Rectal smooth muscle tissue (tissue), 1 donor: Measurements from ENCODE around the gene PLEKHA8.
A peak's percentile ranks its signal among the peaks of the same experiment; 100 is the strongest.

Source experiments
- H3K27ac ChIP-seq: one replicate; pipeline ENCODE4 v1.7.0; 2013; ENCODE audit warnings: low read depth, low read length, inconsistent platforms
- H3K27me3 ChIP-seq: one replicate; pipeline ENCODE4 v1.7.0; 2013; ENCODE audit warnings: low read length; ENCODE audit not compliant: control insufficient read depth, insufficient read depth
- H3K36me3 ChIP-seq: one replicate; pipeline ENCODE4 v1.7.0; 2013; ENCODE audit warnings: low read length; ENCODE audit not compliant: control insufficient read depth, insufficient read depth
- H3K4me1 ChIP-seq: one replicate; pipeline ENCODE4 v1.7.0; 2013; ENCODE audit warnings: low read length; ENCODE audit not compliant: control insufficient read depth, insufficient read depth
- H3K4me3 ChIP-seq: one replicate; pipeline ENCODE4 v1.7.0; 2013; ENCODE audit warnings: low read length
- H3K9ac ChIP-seq: one replicate; pipeline ENCODE4 v1.7.0; 2013; ENCODE audit warnings: low read length

The PLEKHA8 gene, protein sequence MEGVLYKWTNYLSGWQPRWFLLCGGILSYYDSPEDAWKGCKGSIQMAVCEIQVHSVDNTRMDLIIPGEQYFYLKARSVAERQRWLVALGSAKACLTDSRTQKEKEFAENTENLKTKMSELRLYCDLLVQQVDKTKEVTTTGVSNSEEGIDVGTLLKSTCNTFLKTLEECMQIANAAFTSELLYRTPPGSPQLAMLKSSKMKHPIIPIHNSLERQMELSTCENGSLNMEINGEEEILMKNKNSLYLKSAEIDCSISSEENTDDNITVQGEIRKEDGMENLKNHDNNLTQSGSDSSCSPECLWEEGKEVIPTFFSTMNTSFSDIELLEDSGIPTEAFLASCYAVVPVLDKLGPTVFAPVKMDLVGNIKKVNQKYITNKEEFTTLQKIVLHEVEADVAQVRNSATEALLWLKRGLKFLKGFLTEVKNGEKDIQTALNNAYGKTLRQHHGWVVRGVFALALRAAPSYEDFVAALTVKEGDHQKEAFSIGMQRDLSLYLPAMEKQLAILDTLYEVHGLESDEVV

DNA sequence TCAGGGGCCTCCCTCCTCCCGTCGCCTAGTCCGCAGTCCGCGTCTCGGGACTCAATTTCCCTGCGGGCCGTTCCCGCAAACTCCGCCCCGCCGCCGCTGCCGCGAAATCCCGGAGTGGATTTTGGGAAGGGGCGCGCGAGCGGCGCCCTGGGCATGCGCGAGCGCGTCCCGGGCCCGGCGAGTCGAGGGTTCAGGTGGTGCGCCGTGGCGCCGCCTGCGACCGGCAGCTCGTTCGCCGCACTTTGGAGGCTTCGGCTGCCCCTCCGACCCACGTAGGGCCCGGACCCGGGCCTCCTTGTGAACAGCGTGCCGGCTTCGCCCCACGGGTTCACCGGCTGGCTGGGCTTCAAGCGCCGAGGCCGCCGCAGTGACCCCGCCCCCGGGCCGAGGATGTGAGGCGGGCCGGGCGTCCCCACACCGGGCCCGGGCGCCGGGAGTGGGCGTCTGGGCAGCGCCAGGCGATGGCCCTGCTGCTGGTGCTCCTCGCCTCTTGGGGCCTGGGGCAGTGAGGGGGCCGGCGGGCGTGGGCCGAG is at the start of gene PLEKHA8:
Gene PLEKHA8 (plus strand): TSS at position 197 of the 533 bp plus-strand sequence. CDS start 351 bp downstream, outside the sequence.
- H3K9ac ChIP-seq: peak within 1 kb of the TSS; percentile 59
- H3K27ac ChIP-seq: peak within 1 kb of the TSS; percentile 78
- H3K36me3 ChIP-seq: no peaks in the 10 kb centered on the region
- peaks cover 11% of the 10 kb centered on the region for H3K4me1 ChIP-seq
- peak within 1 kb of the TSS; percentile 77 for H3K4me3 ChIP-seq
- H3K27me3 ChIP-seq: no peaks in the 10 kb centered on the region

DNA sequence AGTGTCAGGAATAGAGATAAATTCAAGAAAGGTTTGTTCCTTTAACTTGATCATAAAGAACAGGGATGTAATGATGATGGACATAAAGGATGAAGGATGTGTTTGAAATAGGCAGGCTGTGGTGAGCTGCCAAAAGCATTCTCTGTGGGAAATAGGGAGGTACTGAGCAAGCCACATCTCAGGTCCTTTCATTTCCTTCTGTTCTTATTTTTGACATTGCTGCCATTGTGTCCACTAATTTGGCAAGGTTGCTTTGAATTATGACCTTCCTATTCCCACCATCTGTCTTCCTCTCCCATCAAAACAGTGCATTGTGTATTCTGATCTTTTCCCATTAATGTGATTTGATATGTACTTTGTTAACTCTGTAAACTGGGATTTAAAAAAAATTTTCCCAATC is 48.1 kb upstream of the PLEKHA8 start:
- peaks cover 8% of the 10 kb centered on the region for H3K4me1 ChIP-seq
- H3K36me3 ChIP-seq: no peaks in the 10 kb centered on the region
- no peak overlapping the region for H3K27ac ChIP-seq
- H3K4me3 ChIP-seq: no peak overlapping the region
- no peaks in the 10 kb centered on the region for H3K27me3 ChIP-seq
- H3K9ac ChIP-seq: no peak overlapping the region

DNA sequence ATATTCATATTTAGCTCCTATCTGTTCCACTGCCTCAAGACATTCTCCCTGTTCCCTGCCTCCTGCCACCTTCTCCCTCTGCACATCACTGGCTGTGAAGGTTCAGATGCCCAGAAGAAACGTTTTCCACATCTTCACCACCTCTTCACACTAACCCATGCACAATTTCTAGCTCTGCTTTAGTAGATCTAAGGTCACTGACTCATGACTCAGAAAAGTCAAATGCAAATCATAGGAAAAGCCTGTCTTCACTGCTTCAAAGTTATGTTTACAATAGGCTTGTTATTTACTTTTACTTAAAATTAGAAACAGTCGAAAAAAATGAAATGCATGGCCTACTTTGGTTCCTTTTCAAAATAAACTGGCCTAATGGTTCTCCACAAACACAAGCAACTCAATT is 41.1 kb upstream of the PLEKHA8 start:
- Histone ChIP-seq H3K4me1 (peaks cover 3% of the 10 kb centered on the region), H3K27me3 (no peaks in the 10 kb centered on the region), H3K4me3 (no peak overlapping the region), H3K36me3 (no peaks in the 10 kb centered on the region), H3K9ac (no peak overlapping the region), H3K27ac (no peak overlapping the region)

DNA sequence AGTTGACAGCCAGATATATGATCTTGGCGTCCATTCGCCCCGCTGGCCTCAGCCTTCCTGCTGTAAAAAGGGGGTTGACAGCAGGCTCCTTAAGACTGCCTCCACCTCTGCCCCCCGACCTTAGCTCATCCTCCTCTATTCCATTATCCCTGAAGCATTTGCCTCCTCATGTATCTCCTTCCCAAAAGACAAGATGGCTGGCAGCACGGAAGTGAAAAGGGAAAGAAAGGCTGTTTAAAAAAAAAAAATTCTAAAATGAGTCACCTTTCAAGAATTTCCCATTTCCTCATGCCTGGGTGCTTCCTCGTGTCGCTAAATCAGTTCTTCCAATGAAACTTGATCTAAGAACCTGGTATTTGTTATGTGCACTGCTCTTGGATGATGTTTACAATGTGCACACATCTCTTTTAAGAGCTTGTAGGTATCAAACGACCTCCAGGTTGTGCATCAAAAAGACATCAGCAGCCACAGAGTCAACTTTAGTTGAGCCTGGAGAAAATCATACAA is 40.3 kb upstream of the PLEKHA8 start:
- Histone ChIP-seq H3K4me1 (peaks cover 3% of the 10 kb centered on the region), H3K4me3 (peak overlapping the region; percentile 89), H3K27ac (peak overlapping the region; percentile 82), H3K9ac (no peak overlapping the region), H3K27me3 (no peaks in the 10 kb centered on the region), H3K36me3 (no peaks in the 10 kb centered on the region)

DNA sequence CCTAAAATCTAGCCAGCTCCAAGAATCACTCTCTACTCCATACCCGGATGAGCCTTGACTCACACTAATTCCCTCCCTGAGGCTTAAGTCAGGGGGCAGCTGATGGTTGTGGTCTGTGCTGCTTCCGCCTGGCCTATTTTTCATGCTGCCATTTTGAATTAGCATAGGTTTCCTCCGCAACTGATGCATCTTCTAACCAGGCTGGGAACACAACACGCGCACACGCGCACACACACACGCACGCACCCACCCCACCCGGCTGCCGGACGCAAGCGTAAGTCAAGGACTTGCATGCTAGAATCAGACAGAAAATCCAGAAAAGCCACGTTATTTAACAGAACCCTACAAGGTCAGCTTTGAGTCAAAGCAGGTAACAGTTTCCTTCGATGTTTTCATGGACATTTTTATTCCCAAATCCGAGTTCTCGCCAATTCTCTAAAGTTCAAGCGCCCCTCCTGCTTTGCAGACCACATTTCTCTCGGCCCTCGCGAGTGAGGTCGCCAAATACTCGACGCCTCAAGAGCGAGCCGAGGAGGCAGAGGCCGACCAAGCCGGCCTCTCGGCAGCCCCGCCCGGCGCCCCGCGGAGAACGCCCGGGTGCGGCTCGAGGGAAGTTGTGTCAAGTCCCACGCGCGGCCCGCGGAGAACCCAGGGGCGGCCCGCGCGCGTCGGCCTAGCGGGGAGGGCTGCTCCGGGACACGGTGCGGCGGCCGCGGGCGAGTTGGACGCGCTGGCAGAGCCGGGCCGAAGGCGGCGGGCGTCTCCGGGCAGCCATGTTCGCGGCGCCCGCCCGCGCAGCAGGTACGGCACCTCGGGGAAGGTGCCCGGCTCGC is 39.6 kb upstream of the PLEKHA8 start:
- Histone ChIP-seq H3K36me3 (no peaks in the 10 kb centered on the region), H3K4me3 (peak overlapping the region; percentile 89), H3K4me1 (peaks cover 3% of the 10 kb centered on the region), H3K9ac (no peak overlapping the region), H3K27ac (peak overlapping the region; percentile 82), H3K27me3 (no peaks in the 10 kb centered on the region)

DNA sequence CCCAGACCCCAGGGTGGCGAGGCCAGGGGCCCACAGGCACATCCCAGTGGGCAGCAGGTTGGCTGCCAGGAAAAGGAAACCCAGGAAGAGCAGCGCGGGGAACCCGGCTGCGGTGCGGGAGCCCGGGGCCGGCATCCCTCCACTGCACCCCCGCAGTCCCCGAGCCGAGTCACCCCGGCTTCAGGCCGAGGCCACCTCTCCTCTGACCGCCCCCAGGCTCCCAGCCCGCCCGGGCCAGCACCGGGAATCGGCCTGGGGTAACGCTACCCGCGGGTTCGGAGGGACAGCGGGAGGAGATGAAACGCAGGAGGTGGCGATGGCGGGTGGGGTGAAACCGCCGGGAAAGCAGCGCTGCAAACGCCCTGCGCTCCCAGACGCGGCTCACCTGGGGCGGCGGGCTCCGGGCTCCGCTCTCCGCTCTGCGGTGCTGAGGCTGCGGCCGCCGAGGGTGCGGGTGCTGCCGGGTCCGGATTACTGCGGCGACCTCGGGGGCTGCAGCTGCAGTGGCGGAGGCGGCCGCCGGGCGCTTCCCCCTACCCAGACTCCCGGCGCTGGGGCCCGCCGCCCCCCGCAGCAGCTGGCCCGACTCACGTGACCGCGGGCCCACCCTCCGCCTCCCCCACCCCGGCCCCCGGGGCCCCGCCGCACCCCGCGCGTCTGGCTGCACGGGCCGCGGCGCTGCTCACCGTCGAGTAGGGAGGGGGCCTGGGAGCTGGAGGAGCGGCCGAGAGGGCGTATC is 38.8 kb upstream of the PLEKHA8 start, which contains the start of gene SCRN1:
Gene SCRN1 (minus strand): TSS at position 545 of the 739 bp plus-strand sequence. CDS start 20,734 bp downstream, outside the sequence.
- Histone ChIP-seq H3K27me3 (no peaks in the 10 kb centered on the region), H3K4me3 (peak within 1 kb of the TSS; percentile 89), H3K9ac (peak within 1 kb of the TSS; percentile 26), H3K27ac (peak within 1 kb of the TSS; percentile 82), H3K4me1 (peaks cover 3% of the 10 kb centered on the region), H3K36me3 (no peaks in the 10 kb centered on the region)

DNA sequence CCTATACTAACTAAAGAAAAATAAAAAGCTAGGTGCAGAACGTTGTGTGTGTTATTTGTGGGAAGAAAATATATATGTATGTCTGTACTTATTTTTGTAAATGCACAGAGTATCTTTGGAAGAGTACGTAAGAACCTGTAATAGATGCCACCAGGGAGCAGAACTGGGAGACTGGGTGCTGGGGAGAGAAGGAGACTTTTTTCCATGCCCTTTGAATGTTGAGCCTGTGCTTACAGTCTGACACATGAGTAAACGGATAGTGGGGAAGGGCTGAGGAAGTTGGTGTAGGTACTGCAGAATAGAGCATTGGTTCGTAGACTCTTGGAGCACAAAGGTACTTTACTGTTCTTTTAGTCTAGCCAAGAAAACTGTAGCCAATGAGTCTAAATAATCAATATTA is 37.3 kb upstream of the PLEKHA8 start:
- Histone ChIP-seq H3K9ac (no peak overlapping the region), H3K27me3 (no peaks in the 10 kb centered on the region), H3K27ac (no peak overlapping the region), H3K36me3 (no peaks in the 10 kb centered on the region), H3K4me3 (no peak overlapping the region), H3K4me1 (peaks cover 3% of the 10 kb centered on the region)

DNA sequence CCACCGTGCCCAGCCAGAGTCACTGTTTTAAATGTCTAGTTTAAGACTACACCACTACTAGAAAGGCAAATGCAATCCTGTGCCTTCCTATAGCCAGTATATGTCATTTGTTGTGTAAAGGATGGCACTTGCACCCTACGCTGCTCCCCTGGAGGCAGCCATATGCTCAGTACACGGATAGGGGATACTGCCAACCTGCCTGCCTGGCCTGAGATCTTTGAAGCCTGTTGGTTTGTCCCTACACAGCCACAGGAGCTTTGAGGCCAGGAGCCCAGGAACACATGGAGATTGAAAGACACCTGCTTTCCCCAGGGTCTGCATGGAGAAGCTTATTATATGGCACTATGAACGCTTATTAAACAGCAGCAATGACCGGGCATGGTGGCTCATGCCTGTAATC is 36.3 kb upstream of the PLEKHA8 start:
- Histone ChIP-seq H3K4me1 (peaks cover 3% of the 10 kb centered on the region), H3K9ac (no peak overlapping the region), H3K27ac (no peak overlapping the region), H3K36me3 (no peaks in the 10 kb centered on the region), H3K4me3 (no peak overlapping the region), H3K27me3 (no peaks in the 10 kb centered on the region)

DNA sequence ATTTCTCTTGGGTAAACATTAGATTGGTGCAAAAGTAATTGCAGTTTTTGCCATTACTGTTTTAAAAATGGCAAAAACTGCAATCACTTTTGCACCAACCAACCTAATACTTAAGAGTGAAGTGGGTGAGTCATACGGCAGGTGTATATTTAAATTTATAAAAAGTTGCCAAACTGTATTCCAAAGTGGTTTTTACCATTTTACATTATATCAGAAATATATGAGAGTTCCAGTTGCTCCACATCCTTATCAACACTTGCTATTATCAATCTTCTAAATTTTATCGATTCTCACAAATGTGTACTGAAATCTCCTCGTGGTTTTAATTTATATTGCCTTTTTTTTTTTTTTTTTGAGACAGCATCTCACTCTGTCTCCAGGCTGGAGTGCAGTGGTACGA is 35.1 kb upstream of the PLEKHA8 start:
- Histone ChIP-seq H3K27ac (no peak overlapping the region), H3K9ac (no peak overlapping the region), H3K4me1 (peaks cover 3% of the 10 kb centered on the region), H3K36me3 (no peaks in the 10 kb centered on the region), H3K4me3 (no peak overlapping the region), H3K27me3 (no peaks in the 10 kb centered on the region)

DNA sequence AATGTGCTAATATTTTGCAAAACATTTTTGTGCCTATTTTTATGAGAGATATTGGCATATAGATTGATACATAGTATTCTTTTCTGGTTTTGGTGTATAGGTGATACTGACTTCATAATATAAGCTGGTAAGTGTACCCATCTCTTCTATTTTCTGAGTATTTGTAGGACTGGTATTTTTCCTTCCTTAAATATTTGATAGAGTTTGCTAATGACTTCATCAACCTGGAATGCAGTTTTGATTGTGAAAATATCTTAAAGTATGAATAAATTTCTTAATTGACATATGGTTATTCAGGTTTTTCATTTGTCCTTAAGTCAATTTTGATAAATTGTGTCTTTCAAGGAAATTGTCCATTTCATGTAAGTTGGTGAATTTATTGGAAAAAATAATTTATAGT is 32.6 kb upstream of the PLEKHA8 start:
- Histone ChIP-seq H3K4me1 (no peaks in the 10 kb centered on the region), H3K4me3 (no peak overlapping the region), H3K27ac (no peak overlapping the region), H3K36me3 (no peaks in the 10 kb centered on the region), H3K9ac (no peak overlapping the region), H3K27me3 (no peaks in the 10 kb centered on the region)

DNA sequence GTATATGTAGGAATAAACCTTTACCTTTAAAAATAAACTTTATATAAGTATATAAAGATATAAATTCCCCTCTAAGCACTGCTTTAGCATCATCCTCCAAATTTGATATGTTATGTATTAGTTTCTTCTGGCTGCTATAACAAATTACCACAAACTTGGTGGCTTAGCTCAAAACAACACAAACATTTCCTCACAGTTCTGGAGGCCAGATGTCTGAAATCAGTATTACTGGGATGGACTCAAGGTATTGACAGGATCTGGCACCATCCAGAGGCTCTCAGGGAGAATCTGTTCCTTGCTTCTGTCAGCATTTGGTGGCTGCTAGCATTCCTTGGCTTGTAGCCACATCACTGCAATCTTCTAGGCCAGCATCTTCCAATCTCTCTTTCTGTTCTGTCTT is 31.9 kb upstream of the PLEKHA8 start:
- H3K9ac ChIP-seq: no peak overlapping the region
- H3K36me3 ChIP-seq: no peaks in the 10 kb centered on the region
- H3K4me3 ChIP-seq: no peak overlapping the region
- H3K27ac ChIP-seq: no peak overlapping the region
- no peaks in the 10 kb centered on the region for H3K27me3 ChIP-seq
- H3K4me1 ChIP-seq: no peaks in the 10 kb centered on the region
